Caco-2 (cell line): Measurements from ENCODE around the gene DDX17. TPM values are rescaled to one million over a fixed set of nuclear protein-coding genes. Genes with fewer than 3 reads are reported as not detected.

Experiments used
- BruUV-seq: library from RNA; stranded (reverse); fragments of 400-500 nt; replicated peaks from 2 replicates; lab custom pipeline; 2021; lab: Mats Ljungman, UMichigan
- CTCF ChIA-PET: fragments of 300-600 bp; sonication (Branson Sonifier 250); formaldehyde crosslinking; loops from one replicate; lab custom pipeline; 2022; ENCODE audit warnings: antibody characterized with exemption; lab: Charles Lee
- POLR2A ChIA-PET: fragments of 300-600 bp; sonication (Branson Sonifier 250); formaldehyde crosslinking; loops from one replicate; lab custom pipeline; 2022; ENCODE audit warnings: antibody characterized with exemption; lab: Charles Lee
- DNase-seq, 2 experiments: peaks; one replicate each; pipeline versions ENCODE4 v3.0.0 to v3.0.0-alpha.2; 2020 to 2022
- H3K27me3 ChIP-seq: replicated peaks from 2 replicates; pipeline ENCODE4 v1.6.0; 2011; ENCODE audit warnings: low read length; ENCODE audit not compliant: control insufficient read depth, insufficient read depth
- H3K36me3 ChIP-seq: 2 replicates; pipeline ENCODE4 v1.5.1; 2011; ENCODE audit warnings: low read length; ENCODE audit not compliant: control insufficient read depth, insufficient read depth
- H3K4me1 ChIP-seq: fragments of 250-450 bp; sonication (Bioruptor Pico); 2 replicates; pipeline ENCODE4 v1.5.1; 2020; ENCODE audit warnings: mild to moderate bottlenecking
- H3K4me3 ChIP-seq: 2 replicates; pipeline ENCODE4 v1.5.1; 2011; ENCODE audit warnings: low read depth, mild to moderate bottlenecking, control low read depth, low read length
- H3K9me3 ChIP-seq: fragments of 250-450 bp; sonication (Bioruptor Pico); 2 replicates; pipeline ENCODE4 v1.5.1; 2020; ENCODE audit warnings: mild to moderate bottlenecking, moderate library complexity
- H3K27ac Mint-ChIP-seq: one replicate; pipeline ENCODE4 v1.8.0; 2022; ENCODE audit warnings: mixed read lengths; ENCODE audit not compliant: unreplicated experiment
- H3K27me3 Mint-ChIP-seq: one replicate; pipeline ENCODE4 v1.8.0; 2022; ENCODE audit warnings: mixed read lengths; ENCODE audit not compliant: insufficient read depth, unreplicated experiment
- H3K36me3 Mint-ChIP-seq: one replicate; pipeline ENCODE4 v1.8.0; 2022; ENCODE audit warnings: mild to moderate bottlenecking, mixed read lengths; ENCODE audit not compliant: insufficient read depth, unreplicated experiment
- H3K4me1 Mint-ChIP-seq: one replicate; pipeline ENCODE4 v1.8.0; 2022; ENCODE audit warnings: low read depth, mixed read lengths; ENCODE audit not compliant: unreplicated experiment
- H3K4me3 Mint-ChIP-seq: one replicate; pipeline ENCODE4 v1.8.0; 2022; ENCODE audit warnings: mild to moderate bottlenecking, moderate library complexity, mixed read lengths; ENCODE audit not compliant: unreplicated experiment
- H3K9me3 Mint-ChIP-seq: one replicate; pipeline ENCODE4 v1.8.0; 2022; ENCODE audit warnings: mixed read lengths; ENCODE audit not compliant: unreplicated experiment
- CTCF ChIP-seq, 2 experiments: fragments of 200-600 bp in 1 of 2; IDR thresholded peaks; 1 replicate in 1 of 2; 2 replicates in 1 of 2; pipeline versions ENCODE4 v1.5.1 to v1.8.0; 2011 to 2022; ENCODE audit warnings: antibody characterized with exemption in 1 of 2, control low read depth in 1 of 2, inconsistent platforms in 1 of 2, low read depth in 1 of 2, low read length in 1 of 2, mild to moderate bottlenecking in 1 of 2, moderate library complexity in 1 of 2; ENCODE audit not compliant: insufficient read depth in 1 of 2, severe bottlenecking in 1 of 2, unreplicated experiment in 1 of 2
- intact Hi-C: fragments of 100-400 bp; cut with micrococcal nuclease; formaldehyde crosslinking; loops from one replicate; pipeline ENCODE4 v1.10.0; 2022; ENCODE audit not compliant: unreplicated experiment
- total RNA-seq: library from RNA; stranded (reverse); gene quantifications from 2 replicates; pipeline ENCODE4 v1.2.3, GENCODE V29; 2022

Gene DDX17
- total RNA-seq, 1 experiment from 2014 or later = 367 TPM

- Histone ChIP-seq H3K4me3 (no peak overlapping the region), H3K9me3 (no peaks in the 10 kb centered on the region), H3K36me3 (0 out of 2 replicates have a peak, but pooled peaks cover 1% of the 10 kb centered on the region), H3K27me3 (no peaks in the 10 kb centered on the region), H3K4me1 (peaks cover 24% of the 10 kb centered on the region)
- H3K27ac Mint-ChIP-seq = no peak overlapping the region
- H3K36me3 Mint-ChIP-seq = peaks cover 96% of the 10 kb centered on the region
- H3K4me1 Mint-ChIP-seq = peaks cover 12% of the 10 kb centered on the region
- CTCF ChIA-PET = interaction anchor here (0.7 kb wide), 1 partner anchor 38 kb away, joined by 4 read pairs; no protein-coding TSS in a partner anchor
- POLR2A ChIA-PET = no interaction called here
- no peak for TF ChIP-seq CTCF (IDR thresholded peaks at IDR 0.05; ENCODE audit: insufficient read depth in 1 of 2, low read depth in 1 of 2, low read length in 1 of 2, severe bottlenecking in 1 of 2, unreplicated experiment in 1 of 2)
- no peaks in the 10 kb centered on the region for H3K27me3 Mint-ChIP-seq
- peak overlapping the region; percentile 28 for H3K4me3 Mint-ChIP-seq
- DNase-seq = no peak
- no TSS peak for BruUV-seq
- intact Hi-C loops = no loop called here
- H3K9me3 Mint-ChIP-seq = no peaks in the 10 kb centered on the region
Observed at GRCh38 chr22:38501797-38502672, 4.1 kb downstream of the DDX17 start.

GRCh38 chr22:38497869-38498268 lies 8.2 kb downstream of the DDX17 start:
- BruUV-seq = no TSS peak
- Mint-ChIP-seq H3K36me3 (peaks cover 100% of the 10 kb centered on the region), H3K4me1 (no peaks in the 10 kb centered on the region), H3K27me3 (no peaks in the 10 kb centered on the region), H3K27ac (no peak overlapping the region), H3K9me3 (no peaks in the 10 kb centered on the region), H3K4me3 (no peak overlapping the region)
- POLR2A ChIA-PET = no interaction called here
- intact Hi-C loops = no loop called here
- no peak overlapping the region for H3K4me3 ChIP-seq
- H3K4me1 ChIP-seq = peaks cover 4% of the 10 kb centered on the region
- no peaks in the 10 kb centered on the region for H3K27me3 ChIP-seq
- H3K9me3 ChIP-seq = no peaks in the 10 kb centered on the region
- CTCF ChIA-PET = no interaction called here
- 0 out of 2 replicates have a peak, but pooled peaks cover 1% of the 10 kb centered on the region for H3K36me3 ChIP-seq
- no peak for DNase-seq
- no peak for TF ChIP-seq CTCF (IDR thresholded peaks at IDR 0.05; ENCODE audit: insufficient read depth in 1 of 2, low read depth in 1 of 2, low read length in 1 of 2, severe bottlenecking in 1 of 2, unreplicated experiment in 1 of 2)

GRCh38 chr22:38494939-38495338 lies 11.2 kb downstream of the DDX17 start:
- no peak overlapping the region for H3K4me3 Mint-ChIP-seq
- no peak overlapping the region for H3K27ac Mint-ChIP-seq
- no peaks in the 10 kb centered on the region for H3K9me3 Mint-ChIP-seq
- no peak for TF ChIP-seq CTCF (IDR thresholded peaks at IDR 0.05; ENCODE audit: insufficient read depth in 1 of 2, low read depth in 1 of 2, low read length in 1 of 2, severe bottlenecking in 1 of 2, unreplicated experiment in 1 of 2)
- no TSS peak for BruUV-seq
- intact Hi-C loops = no loop called here
- DNase-seq = no peak
- Histone ChIP-seq H3K36me3 (0 out of 2 replicates have a peak, but pooled peaks cover 3% of the 10 kb centered on the region), H3K4me1 (no peaks in the 10 kb centered on the region), H3K9me3 (no peaks in the 10 kb centered on the region), H3K4me3 (no peak overlapping the region), H3K27me3 (no peaks in the 10 kb centered on the region)
- ChIA-PET POLR2A (interaction anchor here (0.6 to 1.0 kb wide), 2 partner anchors 17 to 31 kb away, joined by 3 to 6 read pairs; no protein-coding TSS in a partner anchor), CTCF (no interaction called here)
- H3K27me3 Mint-ChIP-seq = no peaks in the 10 kb centered on the region
- H3K36me3 Mint-ChIP-seq = peaks cover 97% of the 10 kb centered on the region
- H3K4me1 Mint-ChIP-seq = no peaks in the 10 kb centered on the region
